ENCODE results near the gene PTPRK. TPM values are rescaled to one million over a fixed set of nuclear protein-coding genes. Genes with fewer than 3 reads are reported as not detected.

The PTPRK gene
- total and polyA plus RNA-seq, 2 of the 13 experiments (the other 11 are each of a cell fraction or from before 2014, with no cell fraction given): 43.6 to 98.3 TPM

- 0 out of 2 replicates have a peak, but pooled peaks have one; percentile 35 for TF ChIP-seq SOX5 (CRISPR knock-in tag; IDR thresholded peaks at IDR 0.05; ENCODE audit: borderline replicate concordance)
- 0 out of 2 replicates have a peak, but pooled peaks have one; percentile 40 for TF ChIP-seq SP140L (CRISPR knock-in tag; IDR thresholded peaks at IDR 0.05; ENCODE audit: borderline replicate concordance)
- TF ChIP-seq TARDBP (CRISPR knock-in tag; IDR thresholded peaks at IDR 0.05): 0 out of 2 replicates have a peak, but pooled peaks have one; percentile 37
- peak; percentile 49; the same call in 1 of the 2 replicates for TF ChIP-seq ARID3A (IDR thresholded peaks at IDR 0.05; ENCODE audit: low read depth, low read length)
- TF ChIP-seq TEAD3 (CRISPR knock-in tag; optimal IDR thresholded peaks at IDR 0.05; ENCODE audit: borderline replicate concordance): peak; percentile 84
- no peak for TF ChIP-seq ZNF609 (CRISPR knock-in tag; IDR thresholded peaks at IDR 0.05; ENCODE audit: borderline replicate concordance)
- TF ChIP-seq NAIF1 (CRISPR knock-in tag; IDR thresholded peaks at IDR 0.05; ENCODE audit: borderline replicate concordance): no peak
- 0 out of 2 replicates have a peak, but pooled peaks have one; percentile 30 for TF ChIP-seq FOXK1 (CRISPR knock-in tag; IDR thresholded peaks at IDR 0.05; ENCODE audit: borderline replicate concordance, low read depth)
- TF ChIP-seq JARID2 (CRISPR knock-in tag; IDR thresholded peaks at IDR 0.05; ENCODE audit: insufficient replicate concordance): no peak
Measured at GRCh38 chr6:128422200-128422599, 98.2 kb downstream of the PTPRK start (continued).

Measured in HepG2 (cell line).